HG03060 (cell line): ENCODE results near the gene MAPKAPK2.

ENCODE experiments used
- ATAC-seq: cut with Tn5 transposase; IDR thresholded peaks from one replicate; pipeline ENCODE4 v1.9.1; 2021; ENCODE audit warnings: low read depth, moderate number of reproducible peaks; ENCODE audit not compliant: unreplicated experiment

MAPKAPK2 gene

GRCh38 chr1:206658981-206659273 lies 25.8 kb upstream of the MAPKAPK2 start:
- no peak for ATAC-seq

- no peak for ATAC-seq
Observed at GRCh38 chr1:206660136-206660535, 24.6 kb upstream of the MAPKAPK2 start.

- ATAC-seq, result no peak
Observed at GRCh38 chr1:206661161-206661820, 23.4 kb upstream of the MAPKAPK2 start.

- no peak for ATAC-seq
Observed at GRCh38 chr1:206662396-206663092, 22.2 kb upstream of the MAPKAPK2 start.

- no peak for ATAC-seq
Observed at GRCh38 chr1:206663362-206663761, 21.3 kb upstream of the MAPKAPK2 start.

GRCh38 chr1:206663832-206664652 lies 20.7 kb upstream of the MAPKAPK2 start:
- ATAC-seq, result no peak

- ATAC-seq, result no peak
Observed at GRCh38 chr1:206664740-206665139, 20.0 kb upstream of the MAPKAPK2 start.

- no peak for ATAC-seq
Observed at GRCh38 chr1:206666031-206666561, 18.6 kb upstream of the MAPKAPK2 start.

- no peak for ATAC-seq
Observed at GRCh38 chr1:206666954-206667665, 17.6 kb upstream of the MAPKAPK2 start.

GRCh38 chr1:206668351-206668750 lies 16.4 kb upstream of the MAPKAPK2 start:
- ATAC-seq, result no peak

- ATAC-seq, result no peak
Observed at GRCh38 chr1:206668874-206669410, 15.8 kb upstream of the MAPKAPK2 start.

GRCh38 chr1:206672011-206672688 lies 12.6 kb upstream of the MAPKAPK2 start:
- ATAC-seq, result no peak

- no peak for ATAC-seq
Observed at GRCh38 chr1:206672844-206673758, 11.6 kb upstream of the MAPKAPK2 start.

GRCh38 chr1:206674236-206674635 lies 10.5 kb upstream of the MAPKAPK2 start:
- no peak for ATAC-seq

GRCh38 chr1:206674745-206675175 lies 9.9 kb upstream of the MAPKAPK2 start:
- ATAC-seq, result no peak

- ATAC-seq, result no peak
Observed at GRCh38 chr1:206676499-206676898, 8.2 kb upstream of the MAPKAPK2 start.

GRCh38 chr1:206678490-206678889 lies 6.2 kb upstream of the MAPKAPK2 start:
- no peak for ATAC-seq

GRCh38 chr1:206679738-206680211 lies 4.9 kb upstream of the MAPKAPK2 start:
- ATAC-seq, result peak; percentile 72

GRCh38 chr1:206680279-206680678 lies 4.4 kb upstream of the MAPKAPK2 start:
- ATAC-seq, result no peak
